ENCODE results near the gene SERPINB7. TPM values are rescaled to one million over a fixed set of nuclear protein-coding genes. Genes with fewer than 3 reads are reported as not detected.

SERPINB7 gene
- total and polyA plus RNA-seq, 10 of the 15 experiments (the other 5 are each of a cell fraction or from before 2014, with no cell fraction given): not detected

- ChIA-PET SMC1A (ENCODE audit: uncharacterized antibody, unreplicated experiment) (interaction anchor here (0.6 to 1.0 kb wide), 4 partner anchors 23 to 853 kb away, joined by 3 to 4 read pairs (median 4); no protein-coding TSS in a partner anchor), RAD21 (ENCODE audit: unreplicated experiment) (no interaction called here), CTCF (interaction anchor here (0.6 to 1.2 kb wide), 2 partner anchors 14 to 223 kb away, joined by 3 to 5 read pairs; no protein-coding TSS in a partner anchor), POLR2A (no interaction called here)
- Histone ChIP-seq H3K9ac (ENCODE audit: control insufficient read depth, insufficient read depth, low read length) (no peak overlapping the region), H3K4me3 (no peak overlapping the region), H3K79me2 (ENCODE audit: control insufficient read depth, insufficient read depth, low read length) (no peaks in the 10 kb centered on the region), H2AFZ (ENCODE audit: control insufficient read depth, low read depth, low read length) (no peak overlapping the region), H4K20me1 (ENCODE audit: control insufficient read depth, insufficient read depth) (no peaks in the 10 kb centered on the region), H3K4me1 (ENCODE audit: control insufficient read depth, insufficient read depth, low read length) (no peaks in the 10 kb centered on the region), H3K36me3 (ENCODE audit: control insufficient read depth in 2 of 2, insufficient read depth in 2 of 2, low read length in 1 of 2) (no peaks in the 10 kb centered on the region), H3K9me3 (replicated peaks; ENCODE audit: control insufficient read depth, insufficient read depth, low read length) (no peaks in the 10 kb centered on the region), H3K27me3 (replicated peaks in 1 of 2; ENCODE audit: control insufficient read depth in 2 of 2, insufficient read depth in 2 of 2, low read length in 1 of 2) (no peaks in the 10 kb centered on the region), H3K27ac (ENCODE audit: control insufficient read depth, insufficient read depth) (no peak overlapping the region), H3K4me2 (ENCODE audit: control insufficient read depth, insufficient read depth) (no peak overlapping the region)
- FAIRE-seq (no peak), DNase-seq (ENCODE audit: low read depth, low spot score) (no peak), ATAC-seq (no peak)
- in situ Hi-C loops (cut with MboI) (no loop called here), intact Hi-C loops (cut with micrococcal nuclease; ENCODE audit: unreplicated experiment) (no loop called here)
- no peak for TF ChIP-seq PML (IDR thresholded peaks at IDR 0.05; ENCODE audit: low read length)
- TF ChIP-seq SMAD1 (IDR thresholded peaks at IDR 0.05; ENCODE audit: low read depth, partially characterized antibody): no peak
- no peak for TF ChIP-seq ZNF622 (IDR thresholded peaks at IDR 0.05)
- TF ChIP-seq MXI1 (IDR thresholded peaks at IDR 0.05; ENCODE audit: low read depth, low read length): no peak
- peak; percentile 40; the same call in 1 of the 2 replicates for TF ChIP-seq RAD21 (IDR thresholded peaks at IDR 0.05; ENCODE audit: insufficient read depth, low read depth, low read length)
- TF ChIP-seq FOXK2 (IDR thresholded peaks at IDR 0.05): no peak
- TF ChIP-seq YY1 (IDR thresholded peaks at IDR 0.05; ENCODE audit: low read depth, low read length): no peak
- peak in 1 of 3 experiments; percentile 12; a peak in 1 of 6 replicates for TF ChIP-seq CTCF (IDR thresholded peaks at IDR 0.05 in 2 of 3, conservative IDR thresholded peaks at IDR 0.05 in 1 of 3; ENCODE audit: control insufficient read depth in 2 of 3, extremely low read depth in 1 of 3, insufficient read depth in 1 of 3, low read depth in 3 of 3, low read length in 3 of 3)
- TF ChIP-seq SMC3 (IDR thresholded peaks at IDR 0.05; ENCODE audit: borderline replicate concordance, low read length): no peak
- TF ChIP-seq ESRRA (IDR thresholded peaks at IDR 0.05; ENCODE audit: low read length): no peak
- no peak for TF ChIP-seq ZNF384 (IDR thresholded peaks at IDR 0.05; ENCODE audit: borderline replicate concordance, low read depth, low read length)
- no peak for TF ChIP-seq RCOR1 (conservative IDR thresholded peaks at IDR 0.05; ENCODE audit: low read depth, low read length)
- TF ChIP-seq HDGF (IDR thresholded peaks at IDR 0.05): no peak
- BruUV-seq (replicated peaks): no TSS peak
- 8% methylated on average over 4 of the region's 4 CpGs for WGBS (ENCODE audit: insufficient coverage, insufficient replicate concordance, low lambda C conversion rate, missing lambda C conversion rate)
These were observed 33.4 kb upstream of the SERPINB7 start for GRCh38 chr18:63741769-63742168.
